HG03439 (cell line): ENCODE measurements around the gene SAP30L.

Source experiments
- ATAC-seq: cut with Tn5 transposase; IDR thresholded peaks from one replicate; pipeline ENCODE4 v1.9.1; 2021; ENCODE audit warnings: mild to moderate bottlenecking, moderate library complexity; ENCODE audit not compliant: unreplicated experiment

The SAP30L gene, protein sequence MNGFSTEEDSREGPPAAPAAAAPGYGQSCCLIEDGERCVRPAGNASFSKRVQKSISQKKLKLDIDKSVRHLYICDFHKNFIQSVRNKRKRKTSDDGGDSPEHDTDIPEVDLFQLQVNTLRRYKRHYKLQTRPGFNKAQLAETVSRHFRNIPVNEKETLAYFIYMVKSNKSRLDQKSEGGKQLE

DNA sequence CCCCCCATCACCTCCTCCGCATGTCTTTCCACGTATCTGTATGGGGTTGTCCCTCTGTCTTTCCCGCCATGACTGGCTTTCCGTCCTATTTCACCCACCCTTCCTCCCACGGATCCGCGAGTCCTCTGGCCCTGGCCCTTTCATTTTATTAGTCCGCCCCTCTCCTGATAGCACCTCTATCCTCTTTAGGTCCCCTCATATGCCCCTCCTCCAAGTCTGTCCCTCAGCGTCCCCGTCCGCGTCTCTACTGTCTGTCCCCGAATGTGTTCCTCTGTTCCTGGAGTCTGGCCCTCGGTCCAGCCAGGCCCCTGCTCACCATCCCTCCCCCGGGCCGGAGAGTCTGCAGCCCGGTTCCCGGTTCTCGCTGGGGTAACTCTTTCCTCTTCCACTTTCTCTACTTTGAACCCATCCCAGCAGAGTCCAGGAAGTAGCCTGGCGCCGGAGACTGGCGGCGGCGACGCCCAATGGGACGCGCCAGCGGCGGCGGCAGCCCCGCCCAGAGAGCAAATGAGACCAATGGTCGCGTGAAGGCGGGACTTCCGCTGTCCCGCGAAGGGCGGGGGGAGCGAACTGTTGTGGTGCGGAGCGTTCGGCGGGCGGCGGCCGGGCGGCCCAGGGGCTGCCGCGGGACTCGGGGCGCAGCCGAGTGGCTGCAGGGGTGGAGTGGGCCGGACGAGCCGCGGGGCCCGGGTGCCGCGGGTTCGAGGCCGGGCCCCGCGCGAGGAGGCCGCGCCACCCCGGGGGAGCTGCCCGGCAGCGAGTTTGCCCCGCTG is at the start of gene SAP30L:
Gene SAP30L, plus strand, starts transcription at position 576 of the 773 bp plus-strand sequence. CDS start 608 bp downstream, outside the sequence.
- peak; percentile 93 for ATAC-seq

GRCh38 chr5:154396128-154396527 is 49.7 kb upstream of the SAP30L start:
- ATAC-seq, result no peak

DNA sequence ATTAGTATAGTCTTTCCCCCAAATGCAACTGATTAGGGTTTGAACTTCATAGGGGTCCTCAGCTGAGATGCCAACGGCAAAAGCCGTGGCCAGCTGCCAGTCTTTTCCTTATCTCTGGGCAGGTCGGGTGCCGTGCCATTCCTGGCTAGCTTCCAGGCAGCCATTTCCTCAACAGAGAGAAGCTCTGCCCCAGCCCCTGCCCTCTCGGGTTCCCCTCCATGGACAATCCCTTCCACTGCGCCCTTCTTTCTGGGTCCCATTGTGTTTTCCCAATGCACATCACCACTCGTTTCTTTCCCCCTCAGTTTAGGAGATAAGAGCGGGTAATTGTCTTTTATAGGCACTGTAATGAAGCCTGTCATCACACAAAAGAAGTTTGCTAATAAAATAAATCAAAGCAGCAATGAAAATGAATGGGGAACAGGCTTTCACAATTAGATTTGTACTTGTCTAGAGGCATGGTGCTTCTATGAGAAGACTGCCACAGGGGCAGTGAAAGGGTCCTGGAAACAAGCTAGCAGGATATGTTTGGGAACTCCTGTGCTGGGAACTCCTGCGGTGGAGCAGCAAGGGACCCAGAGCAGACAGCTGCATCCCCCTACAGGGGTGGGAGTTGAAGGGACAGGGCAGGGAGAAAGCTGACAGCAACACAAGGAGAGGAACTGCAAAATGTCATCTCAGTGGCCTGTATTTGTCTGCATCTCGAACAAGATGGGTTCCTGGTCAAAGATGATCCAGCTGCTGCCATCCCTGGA is 48.0 kb upstream of the SAP30L start:
- no peak for ATAC-seq

GRCh38 chr5:154400678-154401077 is 45.1 kb upstream of the SAP30L start:
- no peak for ATAC-seq

GRCh38 chr5:154401355-154401754 is 44.4 kb upstream of the SAP30L start:
- no peak for ATAC-seq

DNA sequence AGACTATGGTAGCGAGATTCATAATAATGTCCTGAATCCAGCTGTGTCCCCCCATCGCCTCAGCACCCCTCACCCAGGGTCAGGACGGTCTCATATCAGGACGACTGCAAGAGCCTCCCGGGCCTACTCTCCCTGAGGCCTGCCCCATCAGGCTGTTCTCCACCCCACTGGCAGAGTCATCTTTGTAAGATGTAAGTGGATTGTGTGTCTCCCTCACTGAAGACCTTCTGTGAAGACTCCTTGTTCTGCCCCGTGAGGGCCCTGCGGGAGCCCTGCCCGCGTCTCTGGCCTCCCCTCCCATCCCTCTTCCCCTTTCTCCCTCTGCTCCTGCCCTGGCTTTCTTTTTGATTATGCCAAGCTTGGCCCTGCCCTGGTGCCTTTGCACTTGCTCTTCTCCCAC is 43.9 kb upstream of the SAP30L start:
- no peak for ATAC-seq

- no peak for ATAC-seq
Measured at GRCh38 chr5:154402611-154403010, 43.2 kb upstream of the SAP30L start.

DNA sequence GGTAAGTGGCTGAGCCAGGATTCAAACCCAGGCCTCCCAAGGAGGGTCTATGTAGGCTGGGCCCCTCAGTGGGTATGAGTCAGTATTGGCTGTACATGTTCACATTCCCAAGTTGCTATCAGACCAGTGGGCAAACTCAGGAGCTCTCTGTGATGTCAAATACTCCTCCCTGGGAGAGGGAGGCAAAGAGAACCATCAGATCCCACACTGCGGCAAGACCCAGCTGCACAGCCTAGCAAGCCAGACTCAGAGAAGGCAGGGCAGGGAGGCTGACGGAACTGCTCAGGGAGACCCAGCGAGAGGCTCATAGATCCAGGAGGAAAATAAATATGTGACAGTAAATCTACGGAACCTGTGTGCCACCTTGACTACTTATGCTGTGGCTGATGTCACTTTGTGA is 42.6 kb upstream of the SAP30L start:
- no peak for ATAC-seq

DNA sequence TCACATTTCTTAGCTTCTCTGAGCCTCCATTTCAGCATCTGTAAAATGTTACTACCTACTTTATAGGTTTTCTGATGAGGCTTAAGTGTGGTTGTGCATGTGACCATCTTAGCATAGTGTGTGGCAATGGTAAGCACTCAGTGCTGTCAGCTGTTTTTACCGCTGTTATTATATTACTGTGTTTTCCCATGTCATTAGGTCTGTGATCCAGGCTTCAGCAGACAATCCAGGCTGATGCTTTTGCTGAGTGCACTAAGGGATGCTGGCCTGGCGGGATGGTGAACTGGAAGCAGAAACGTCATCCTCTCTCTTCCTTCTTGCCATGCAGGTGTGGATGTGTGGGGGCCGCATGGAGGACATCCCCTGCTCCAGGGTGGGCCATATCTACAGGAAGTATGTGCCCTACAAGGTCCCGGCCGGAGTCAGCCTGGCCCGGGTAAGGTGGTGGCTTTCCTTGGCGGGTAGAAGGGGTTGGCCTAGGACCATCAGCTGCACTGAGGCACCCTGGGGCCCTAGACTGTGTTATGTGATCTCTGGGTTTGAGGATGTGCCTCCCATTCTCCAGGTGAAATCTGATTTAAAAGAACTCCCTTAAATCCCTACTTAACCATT is 41.9 kb upstream of the SAP30L start:
- ATAC-seq, result no peak

GRCh38 chr5:154405078-154405792 is 40.6 kb upstream of the SAP30L start:
- peak; percentile 92 for ATAC-seq

- ATAC-seq, result no peak
Measured at GRCh38 chr5:154406231-154406630, 39.6 kb upstream of the SAP30L start.

GRCh38 chr5:154406826-154407225 is 39.0 kb upstream of the SAP30L start:
- no peak for ATAC-seq

GRCh38 chr5:154408811-154409210 is 37.0 kb upstream of the SAP30L start:
- ATAC-seq, result no peak

- no peak for ATAC-seq
Measured at GRCh38 chr5:154409230-154409840, 36.5 kb upstream of the SAP30L start.

GRCh38 chr5:154410008-154410407 is 35.8 kb upstream of the SAP30L start:
- no peak for ATAC-seq

- no peak for ATAC-seq
Measured at GRCh38 chr5:154410786-154411185, 35.0 kb upstream of the SAP30L start.

- ATAC-seq, result no peak
Measured at GRCh38 chr5:154411338-154411737, 34.5 kb upstream of the SAP30L start.

GRCh38 chr5:154412316-154412715 is 33.5 kb upstream of the SAP30L start:
- ATAC-seq, result no peak

DNA sequence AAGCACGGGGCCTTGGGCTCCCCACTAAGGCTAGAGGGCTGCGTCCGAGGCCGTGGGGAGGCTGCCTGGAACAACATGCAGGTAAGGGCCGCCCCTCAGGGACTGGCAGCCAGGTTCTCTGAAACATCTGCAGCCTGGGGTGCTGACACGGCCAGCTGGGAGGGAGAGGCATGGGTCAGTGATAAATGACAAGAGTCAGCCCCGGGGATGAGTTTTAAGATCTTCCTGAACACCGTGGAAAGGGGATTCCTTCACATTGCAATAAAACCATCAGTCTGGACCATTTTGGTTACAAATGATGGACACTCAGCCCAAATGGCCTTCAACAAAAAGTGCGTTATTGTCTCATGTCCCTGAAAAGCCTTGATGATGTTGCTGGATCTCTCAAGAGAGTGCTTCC is 32.9 kb upstream of the SAP30L start:
- ATAC-seq, result no peak

DNA sequence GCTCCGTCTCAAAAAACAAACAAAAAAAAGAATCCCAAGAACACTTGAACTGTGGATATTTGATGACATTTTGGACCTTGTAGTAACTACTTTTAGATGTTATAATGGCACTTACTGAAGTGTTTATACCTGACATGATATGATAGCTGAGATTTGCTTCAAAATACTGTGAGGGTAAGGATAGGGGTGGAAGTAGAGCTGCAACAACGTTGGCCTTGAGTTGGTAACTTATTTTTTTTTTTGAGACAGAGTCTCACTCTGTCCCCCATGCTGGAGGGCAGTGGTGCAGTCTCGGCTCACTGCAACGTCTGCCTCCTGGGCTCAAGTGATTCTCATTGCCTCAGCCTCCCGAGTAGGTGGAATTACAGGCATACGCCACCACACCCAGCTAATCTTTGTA is 30.7 kb upstream of the SAP30L start:
- no peak for ATAC-seq
